Measurements from ENCODE around the gene RET. TPM values are rescaled to one million over a fixed set of nuclear protein-coding genes. Genes with fewer than 3 reads are reported as not detected.

Gene RET
- total and polyA plus RNA-seq, 2 of the 8 experiments (the other 6 are each of a cell fraction or from before 2014, with no cell fraction given), result 6.7 to 8.4 TPM

GRCh38 chr10:43089519-43089918 lies 12.7 kb downstream of the RET start:
- DNase-seq (ENCODE audit: low read depth in 1 of 2, low spot score in 2 of 2) (no peak), FAIRE-seq (no peak)
- Histone ChIP-seq H2BK12ac (ENCODE audit: low read depth, low read length) (no peak overlapping the region), H3K9ac (replicated peaks in 1 of 4; ENCODE audit: extremely low read depth in 1 of 4, low read depth in 3 of 4, low read length in 3 of 4) (no peak overlapping the region), H3K79me1 (ENCODE audit: low read depth, low read length) (peaks cover 2% of the 10 kb centered on the region; the same call in 1 of the 2 replicates), H3K9me3 (ENCODE audit: insufficient read depth in 2 of 2, low read depth in 1 of 2, low read length in 1 of 2) (no peaks in the 10 kb centered on the region), H3K23me2 (ENCODE audit: low read depth, low read length) (peaks cover 7% of the 10 kb centered on the region; the same call in 1 of the 2 replicates), H2BK20ac (ENCODE audit: low read length) (no peak overlapping the region), H3K23ac (ENCODE audit: insufficient read length) (no peak overlapping the region), H3K18ac (ENCODE audit: extremely low read depth, low read length) (no peak overlapping the region), H3K4me3 (ENCODE audit: extremely low read depth in 1 of 4, insufficient read depth in 2 of 4, low read depth in 3 of 4, low read length in 4 of 4) (no peak overlapping the region), H3K56ac (replicated peaks; ENCODE audit: insufficient read length, low read depth, low read length) (no peak overlapping the region), H3K79me2 (ENCODE audit: control insufficient read depth in 1 of 2, insufficient read depth in 2 of 2, low read length in 2 of 2) (no peaks in the 10 kb centered on the region), H4K20me1 (replicated peaks in 1 of 2; ENCODE audit: control insufficient read depth in 1 of 2, insufficient read depth in 2 of 2, low read length in 2 of 2) (peaks cover 0 to 6% of the 10 kb centered on the region in 2 experiments), H3K14ac (ENCODE audit: insufficient read length) (no peak overlapping the region), H4K91ac (replicated peaks; ENCODE audit: insufficient read length, low read length) (no peak overlapping the region), H2BK15ac (ENCODE audit: low read length) (no peak overlapping the region), H3K4me1 (replicated peaks in 1 of 4; ENCODE audit: control insufficient read depth in 3 of 4, insufficient read depth in 4 of 4, low read length in 3 of 4) (peaks cover 0 to 6% (median 3%) of the 10 kb centered on the region in 4 experiments; a peak in 2 of 7 replicates), H2BK120ac (replicated peaks; ENCODE audit: low read depth, low read length) (no peak overlapping the region), H3K4ac (replicated peaks; ENCODE audit: insufficient read length, low read depth, low read length) (no peak overlapping the region), H3K4me2 (ENCODE audit: insufficient read depth in 1 of 2, low read depth in 2 of 2, low read length in 2 of 2) (no peak overlapping the region), H2AFZ (ENCODE audit: low read length) (no peak overlapping the region), H3K27me3 (replicated peaks in 1 of 4; ENCODE audit: control insufficient read depth in 3 of 4, extremely low read depth in 1 of 4, insufficient read depth in 3 of 4, low read length in 3 of 4) (no peaks in the 10 kb centered on the region; a peak in 1 of 7 replicates), H4K8ac (ENCODE audit: extremely low read depth, insufficient read depth, low read length) (no peak overlapping the region), H4K5ac (ENCODE audit: insufficient read length, low read depth, low read length) (no peak overlapping the region), H2AK5ac (ENCODE audit: low read depth, low read length) (no peak overlapping the region; the same call in 1 of the 2 replicates), H2BK5ac (ENCODE audit: low read depth, low read length) (no peak overlapping the region), H3K36me3 (ENCODE audit: control insufficient read depth in 2 of 4, insufficient read depth in 4 of 4, low read length in 3 of 4) (no peaks in the 10 kb centered on the region), H3K27ac (ENCODE audit: low read depth, low read length) (no peak overlapping the region)
- ChIA-PET POLR2A (ENCODE audit: partially characterized antibody) (no interaction called here), CTCF (ENCODE audit: partially characterized antibody) (interaction anchor here (5.1 kb wide), 1 partner anchor 10 kb away, joined by 28 read pairs; no protein-coding TSS in a partner anchor)
- WGBS, 2 experiments (ENCODE audit: extremely low coverage in 1 of 2, insufficient coverage in 1 of 2, insufficient read length in 1 of 2, insufficient replicate concordance in 2 of 2, low coverage in 1 of 2, low lambda C conversion rate in 2 of 2, missing lambda C conversion rate in 1 of 2), result 90% methylated on average over 9 of the region's 10 CpGs; no CpG with 5 or more reads in 1 of the 2 experiments
- TF ChIP-seq GTF2F1 (IDR thresholded peaks at IDR 0.05; ENCODE audit: borderline replicate concordance, low read depth, low read length), result no peak

Data from H1 (cell line).